ENCODE data around the gene WNT1.
A peak's percentile ranks its signal among the peaks of the same experiment; 100 is the strongest.

GRCh38 chr12:48978741-48979601, 849 bp downstream of the WNT1 start:
- TF ChIP-seq EZH2 (optimal IDR thresholded peaks at IDR 0.05; ENCODE audit: low read depth, low read length) = peak; percentile 57
- no peak for TF ChIP-seq CTCF (IDR thresholded peaks at IDR 0.05; ENCODE audit: low read length)
